Heart right ventricle (tissue), 16 donors: Measurements from ENCODE around the gene NME8. TPM values are rescaled to one million over a fixed set of nuclear protein-coding genes. Genes with fewer than 3 reads are reported as not detected.

Experiments used
- ATAC-seq, 8 donors: fragments of 200-7000 bp; cut with Tn5 transposase; one replicate each; pipeline ENCODE4 v1.9.1; 2020; ENCODE audit warnings: mild to moderate bottlenecking in 8 of 8, moderate library complexity in 8 of 8, moderate number of reproducible peaks in 1 of 8
- DNase-seq, 2 donors: peaks; one replicate each; pipeline ENCODE4 v3.0.0-alpha.2; 2020
- H3K27ac ChIP-seq, 10 donors: fragments of 200-600 bp; sonication (generic) in 2 of 10; one replicate each; pipeline versions ENCODE4 v1.5.0 to v1.8.0; 2020 to 2022; ENCODE audit warnings: mild to moderate bottlenecking in 3 of 10
- H3K27me3 ChIP-seq, 7 donors: fragments of 200-600 bp; one replicate each; pipeline ENCODE4 v1.8.0; 2021 to 2022; ENCODE audit warnings: mild to moderate bottlenecking in 2 of 7
- H3K36me3 ChIP-seq, 9 donors: fragments of 200-600 bp; sonication (generic) in 1 of 9; one replicate each; pipeline versions ENCODE4 v1.5.0 to v1.8.0; 2020 to 2022; ENCODE audit warnings: mild to moderate bottlenecking in 2 of 9
- H3K4me1 ChIP-seq, 9 donors: fragments of 200-600 bp; sonication (generic) in 1 of 9; one replicate each; pipeline versions ENCODE4 v1.5.0 to v1.8.0; 2020 to 2022; ENCODE audit warnings: mild to moderate bottlenecking in 4 of 9
- H3K4me3 ChIP-seq, 10 donors: fragments of 200-600 bp; sonication (generic) in 2 of 10; one replicate each; pipeline versions ENCODE4 v1.5.0 to v1.8.0; 2020 to 2022; ENCODE audit warnings: mild to moderate bottlenecking in 7 of 10, moderate library complexity in 2 of 10
- H3K9me3 ChIP-seq, 11 donors: fragments of 200-600 bp in 10 of 11; sonication (generic) in 2 of 11; one replicate each; pipeline versions ENCODE4 v1.5.0 to v1.8.0; 2013 to 2022; ENCODE audit warnings: mild to moderate bottlenecking in 2 of 11, control low read depth in 1 of 11, moderate library complexity in 1 of 11
- WGBS, 2 donors: extraction: QIAGEN DNeasy Blood & Tissue Kit; methylation state at CpG; one replicate each; pipeline ENCODE4 v1.1.7; 2013; ENCODE audit warnings: inconsistent platforms in 1 of 2; 5-methylcytosine and 5-hydroxymethylcytosine counted together
- intact Hi-C, 10 donors: fragments of 100-400 bp; cut with DNase I; formaldehyde crosslinking; loops; one replicate each; pipeline versions ENCODE4 v1.11.1 to v1.14.2; 2022
- polyA plus RNA-seq, 2 donors: library from polyadenylated mRNA; stranded (reverse); fragments of 200-250 nt; gene quantifications; one replicate each; pipeline ENCODE4 v1.2.3, GENCODE V29; 2013
- total RNA-seq, 10 donors: library from RNA; stranded (reverse); fragmentation: NEBNext Ultra II Directional in 3 of 10; extraction: Animal tissue kit (Norgen Biotek cat#: 25700) in 3 of 10; gene quantifications; one replicate each; pipeline versions ENCODE4 v1.2.1 to v1.2.4, GENCODE V29; 2021 to 2023
- TF ChIP-seq, protein P1 (sequence below), 9 donors: fragments of 200-600 bp; sonication (generic) in 2 of 9; IDR thresholded peaks; one replicate each; pipeline versions ENCODE4 v1.5.0 to v1.8.0; 2021 to 2022; ENCODE audit warnings: antibody characterized with exemption in 9 of 9, mild to moderate bottlenecking in 5 of 9, moderate library complexity in 1 of 9
- donor health status: Arrhythmogenic right ventricular cardiomyopathy.
- donor health status: ischemic (EF 13 %, LVEDD 7.1; RV severe dilation, severe dysfunction).
- donor health status: healthy with polysubstance abuse.
- donor health status: DM: no; HTN: yes; CAD: no.
- donor health status: DM: no; HTN: no; CAD: no.
- donor health status: ischemic (EF 25% LVEDD 6.9; RV normal size, moderate dysfunction).
- donor health status: ischemic (EF 25% LVEDD 5.7; RV mildly dilated, moderate dysfunction).
- donor health status: healthy.
- donor health status: DM: yes; HTN: yes; CAD: no.
- donor health status: Ischemic cardiomyopathy.
- donor health status: ischemic (EF 35%, LVEDD 5.7; RV mildly dilated, moderate dysfunction).
- donor health status: nonischemic (EF 11% LVEDD 7.7; RV severe dilation, severe dysfunction).
- donor health status: DM: yes; HTN: yes; CAD: no.
- donor health status: PGD.
- donor health status: ischemic (EF 29% LVEDD 5.4; RV normal size, mild dysfunction).
- donor health status: nonischemic (EF 23%, LVEDD 6.1; RV moderate dilation, normal function).

NME8 gene
- total and polyA plus RNA-seq, 12 donors = 0.15 to 0.19 TPM; not detected in 10

DNA sequence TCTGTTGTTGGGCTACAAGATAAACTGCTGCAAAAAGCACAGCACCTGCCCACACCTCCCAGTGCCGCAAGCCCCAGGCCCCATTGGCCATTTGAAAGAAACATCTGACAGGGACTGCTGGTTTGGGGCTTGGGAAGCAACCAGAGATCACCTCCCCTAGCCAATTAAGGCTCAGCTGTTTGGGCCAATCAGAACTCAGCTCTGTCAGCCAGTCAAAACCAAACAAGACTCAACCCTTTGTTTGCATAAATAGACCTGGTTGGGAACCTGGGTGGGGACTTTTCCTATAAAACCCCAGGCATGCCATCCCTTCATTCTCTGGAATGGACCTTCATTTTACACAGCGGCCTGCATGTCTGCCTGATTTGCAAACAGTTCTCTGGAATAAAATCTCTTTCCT lies 17.2 kb upstream of the NME8 start:
- TF ChIP-seq, protein P1, sequence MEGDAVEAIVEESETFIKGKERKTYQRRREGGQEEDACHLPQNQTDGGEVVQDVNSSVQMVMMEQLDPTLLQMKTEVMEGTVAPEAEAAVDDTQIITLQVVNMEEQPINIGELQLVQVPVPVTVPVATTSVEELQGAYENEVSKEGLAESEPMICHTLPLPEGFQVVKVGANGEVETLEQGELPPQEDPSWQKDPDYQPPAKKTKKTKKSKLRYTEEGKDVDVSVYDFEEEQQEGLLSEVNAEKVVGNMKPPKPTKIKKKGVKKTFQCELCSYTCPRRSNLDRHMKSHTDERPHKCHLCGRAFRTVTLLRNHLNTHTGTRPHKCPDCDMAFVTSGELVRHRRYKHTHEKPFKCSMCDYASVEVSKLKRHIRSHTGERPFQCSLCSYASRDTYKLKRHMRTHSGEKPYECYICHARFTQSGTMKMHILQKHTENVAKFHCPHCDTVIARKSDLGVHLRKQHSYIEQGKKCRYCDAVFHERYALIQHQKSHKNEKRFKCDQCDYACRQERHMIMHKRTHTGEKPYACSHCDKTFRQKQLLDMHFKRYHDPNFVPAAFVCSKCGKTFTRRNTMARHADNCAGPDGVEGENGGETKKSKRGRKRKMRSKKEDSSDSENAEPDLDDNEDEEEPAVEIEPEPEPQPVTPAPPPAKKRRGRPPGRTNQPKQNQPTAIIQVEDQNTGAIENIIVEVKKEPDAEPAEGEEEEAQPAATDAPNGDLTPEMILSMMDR (IDR thresholded peaks at IDR 0.05) = no peak
- intact Hi-C loops = loop anchor here (5.0 to 10.0 kb wide), 10 partner anchors 126 to 626 kb away; no protein-coding TSS in a partner anchor
- no peak overlapping the region for H3K4me3 ChIP-seq
- no peaks in the 10 kb centered on the region for H3K36me3 ChIP-seq
- no peak overlapping the region for H3K27ac ChIP-seq
- H3K9me3 ChIP-seq = no peaks in the 10 kb centered on the region
- no peak for DNase-seq
- no peak for ATAC-seq
- H3K4me1 ChIP-seq = peaks cover 0 to 18% (median 5%) of the 10 kb centered on the region in 9 donors
- 98 to 99% methylated on average over 2 of the region's 2 CpGs for WGBS, 2 donors
- peaks cover 0 to 5% (median 0%) of the 10 kb centered on the region in 7 donors for H3K27me3 ChIP-seq

DNA sequence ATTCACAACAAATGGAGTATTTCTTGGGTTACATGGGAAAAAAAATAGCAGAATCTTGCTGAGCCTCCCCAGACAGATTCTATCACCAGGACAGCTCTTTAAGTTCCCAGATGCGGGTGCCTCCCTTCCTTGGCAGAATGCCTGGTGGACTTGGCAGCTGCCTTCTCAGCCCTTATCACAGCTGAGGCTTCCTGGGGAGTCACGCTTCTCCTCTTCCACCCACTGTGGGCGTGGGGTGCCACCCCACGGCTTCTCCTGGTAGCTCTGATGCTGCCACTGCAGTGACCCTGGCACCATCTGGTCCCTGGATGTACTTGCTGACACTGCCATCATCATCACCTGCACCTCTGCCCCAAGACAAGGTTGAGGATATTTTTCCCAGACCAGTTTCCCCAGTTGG lies 16.2 kb upstream of the NME8 start:
- intact Hi-C loops = loop anchor here (2.0 to 10.0 kb wide), 13 partner anchors 127 to 627 kb away; no protein-coding TSS in a partner anchor
- DNase-seq (peak; percentile 71 to 82), ATAC-seq (peak; percentile 87 to 96 (median 94))
- whole genome bisulfite sequencing, 2 donors = 3 to 5% methylated on average over 4 of the region's 4 CpGs
- Histone ChIP-seq H3K9me3 (no peaks in the 10 kb centered on the region), H3K27ac (no peak overlapping the region), H3K4me3 (no peak overlapping the region), H3K27me3 (peaks cover 0 to 5% (median 0%) of the 10 kb centered on the region in 7 donors), H3K36me3 (no peaks in the 10 kb centered on the region), H3K4me1 (peaks cover 0 to 18% (median 5%) of the 10 kb centered on the region in 9 donors)
- TF ChIP-seq, protein P1 (IDR thresholded peaks at IDR 0.05) = peak in 7 of 9 donors; percentile 42 to 66 (median 58)

DNA sequence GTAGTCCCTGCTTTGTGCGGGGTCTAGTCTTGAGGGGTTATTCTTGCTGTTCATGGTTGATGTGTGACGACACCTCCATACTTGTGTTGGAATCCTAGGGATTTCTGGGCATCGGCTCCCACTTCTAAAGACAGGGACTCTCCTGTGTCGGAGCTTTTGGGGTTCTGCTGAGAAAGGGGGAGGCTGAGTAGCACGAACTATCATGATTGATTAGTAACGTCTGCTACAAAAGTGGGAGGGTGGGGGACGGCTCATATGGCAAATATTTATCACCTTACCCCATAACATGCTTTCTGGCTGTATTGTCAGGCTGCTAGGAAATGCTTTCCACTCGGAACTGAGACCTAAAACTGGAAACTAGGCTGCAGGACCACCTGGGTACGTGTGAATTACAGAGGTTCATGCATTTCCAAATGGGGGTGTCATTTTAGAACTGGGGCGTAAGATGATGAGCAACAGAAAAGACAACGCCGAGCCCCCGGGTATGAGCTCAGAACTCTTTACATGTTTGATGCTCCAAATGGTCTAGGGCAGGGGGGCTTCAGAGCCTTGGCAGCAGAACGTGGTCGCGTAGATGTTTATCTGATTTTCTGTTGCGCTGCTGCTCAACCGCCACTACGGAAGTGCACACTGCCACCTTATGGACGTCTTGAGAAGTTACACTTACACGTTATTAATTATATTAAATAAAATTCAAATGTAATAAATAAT lies 15.1 kb upstream of the NME8 start:
- ATAC-seq (peak in 3 of 8 donors; percentile 33 to 61 (median 40)), DNase-seq (peak; percentile 17 to 19)
- H3K27ac ChIP-seq = no peak overlapping the region
- no peaks in the 10 kb centered on the region for H3K9me3 ChIP-seq
- peaks cover 0 to 7% (median 0%) of the 10 kb centered on the region in 7 donors for H3K27me3 ChIP-seq
- TF ChIP-seq, protein P1 (IDR thresholded peaks at IDR 0.05) = peak; percentile 66 to 86 (median 76)
- H3K36me3 ChIP-seq = no peaks in the 10 kb centered on the region
- intact Hi-C loops = loop anchor here (2.0 to 10.0 kb wide), 13 partner anchors 128 to 628 kb away; no protein-coding TSS in a partner anchor
- 20 to 25% methylated on average over 21 of the region's 21 CpGs for WGBS, 2 donors
- peak overlapping the region in 7 of 10 donors; percentile 7 to 48 (median 40) for H3K4me3 ChIP-seq
- H3K4me1 ChIP-seq = peaks cover 0 to 18% (median 5%) of the 10 kb centered on the region in 9 donors

DNA sequence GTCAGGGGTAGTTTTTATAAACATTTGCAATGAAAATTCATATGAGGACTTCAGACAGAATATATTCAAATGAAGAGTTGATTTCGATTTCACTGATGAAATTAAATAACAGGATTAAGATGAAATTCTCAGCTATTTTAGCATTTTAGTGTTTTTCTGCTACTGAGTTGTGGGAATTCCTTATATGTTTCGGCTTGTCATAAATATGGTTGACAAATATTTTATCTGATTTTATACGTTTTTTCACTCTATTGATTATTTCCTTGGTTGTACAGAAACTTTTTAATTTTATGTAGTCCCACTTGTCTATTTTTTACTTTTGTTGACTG lies 14.6 kb upstream of the NME8 start:
- peaks cover 0 to 18% (median 5%) of the 10 kb centered on the region in 9 donors for H3K4me1 ChIP-seq
- H3K4me3 ChIP-seq = peak overlapping the region in 1 of 10 donors; percentile 41
- intact Hi-C loops = loop anchor here (2.0 to 10.0 kb wide), 13 partner anchors 129 to 629 kb away; no protein-coding TSS in a partner anchor
- TF ChIP-seq, protein P1 (IDR thresholded peaks at IDR 0.05) = peak in 2 of 9 donors; percentile 6 to 18
- H3K27ac ChIP-seq = no peak overlapping the region
- DNase-seq (no peak), ATAC-seq (no peak)
- H3K9me3 ChIP-seq = no peaks in the 10 kb centered on the region
- WGBS, 2 donors = 1 to 24% methylated on average over 3 of the region's 3 CpGs
- H3K27me3 ChIP-seq = peaks cover 0 to 7% (median 0%) of the 10 kb centered on the region in 7 donors
- H3K36me3 ChIP-seq = no peaks in the 10 kb centered on the region
